GM19025 (cell line): ENCODE results near the gene PTAFR.

Experiments
- ATAC-seq: cut with Tn5 transposase; IDR thresholded peaks from one replicate; pipeline ENCODE4 v1.9.1; 2021; ENCODE audit warnings: mild to moderate bottlenecking, low read depth, moderate library complexity; ENCODE audit not compliant: unreplicated experiment

Gene PTAFR

DNA sequence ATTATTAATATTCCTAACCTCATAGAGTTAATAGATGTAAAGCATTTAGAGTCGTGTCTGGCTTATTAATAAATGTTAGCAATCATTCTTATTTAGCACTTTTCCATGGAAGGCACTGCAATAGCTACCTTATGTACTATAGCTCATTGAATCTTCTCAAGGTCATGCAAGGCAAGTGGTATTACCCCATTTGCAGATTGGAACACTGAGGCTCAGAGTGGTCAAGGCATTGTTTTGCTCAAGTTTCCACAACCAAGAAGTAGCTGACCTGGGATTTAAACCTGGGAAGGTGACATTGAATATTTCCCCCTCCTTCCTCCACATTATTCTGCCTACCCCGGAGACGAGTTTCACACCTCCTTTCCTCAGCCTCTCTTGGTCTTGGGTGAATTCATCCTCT lies 50.3 kb downstream of the PTAFR start:
- no peak for ATAC-seq

DNA sequence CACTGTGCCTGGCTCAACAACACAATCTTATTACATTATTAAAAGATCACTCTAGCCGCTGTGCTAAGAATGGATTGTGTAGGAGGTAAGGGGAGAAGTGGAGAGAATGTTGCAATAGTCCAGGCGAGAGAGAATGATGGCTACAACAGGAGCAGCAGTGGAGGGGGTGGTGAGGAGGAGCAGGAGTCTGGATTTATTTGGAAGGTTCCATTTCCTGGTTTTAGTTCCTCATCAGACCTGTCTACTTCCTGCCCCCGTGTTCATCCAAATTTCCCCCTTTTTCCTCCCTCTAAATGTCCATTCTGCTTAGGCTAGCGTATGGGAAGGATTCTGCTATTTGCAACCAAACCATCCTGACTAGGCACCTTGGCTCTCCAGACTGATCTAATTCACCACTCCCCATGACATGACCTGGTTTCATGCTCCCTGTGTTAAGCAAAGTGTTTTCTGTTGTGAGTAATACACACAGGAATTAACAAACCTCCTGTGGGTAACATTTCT lies 53.0 kb downstream of the PTAFR start:
- no peak for ATAC-seq

GRCh38 chr1:28122183-28122582 lies 54.3 kb downstream of the PTAFR start:
- ATAC-seq: no peak

DNA sequence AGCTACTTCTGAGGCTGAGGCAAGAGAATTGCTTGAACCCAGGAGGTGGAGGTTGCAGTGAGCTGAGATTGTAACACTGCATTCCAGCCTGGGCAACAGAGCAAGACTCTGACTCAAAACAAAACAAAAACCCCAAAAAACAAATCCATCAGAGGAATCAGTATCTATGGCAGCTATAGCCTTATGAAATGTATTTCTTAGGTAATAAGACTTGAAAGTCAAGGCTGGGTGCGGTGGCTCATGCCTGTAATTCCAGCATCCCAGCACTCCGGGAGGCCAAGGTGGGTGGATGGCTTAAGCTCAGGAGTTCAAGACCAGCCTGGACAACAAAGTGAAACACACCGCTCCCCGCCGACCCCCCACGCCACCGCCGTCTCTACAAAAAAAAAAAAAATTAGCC lies 56.9 kb downstream of the PTAFR start:
- no peak for ATAC-seq

GRCh38 chr1:28118640-28119307 lies 57.7 kb downstream of the PTAFR start:
- no peak for ATAC-seq

- ATAC-seq: no peak
These were observed 61.2 kb downstream of the PTAFR start for GRCh38 chr1:28115267-28115666.

DNA sequence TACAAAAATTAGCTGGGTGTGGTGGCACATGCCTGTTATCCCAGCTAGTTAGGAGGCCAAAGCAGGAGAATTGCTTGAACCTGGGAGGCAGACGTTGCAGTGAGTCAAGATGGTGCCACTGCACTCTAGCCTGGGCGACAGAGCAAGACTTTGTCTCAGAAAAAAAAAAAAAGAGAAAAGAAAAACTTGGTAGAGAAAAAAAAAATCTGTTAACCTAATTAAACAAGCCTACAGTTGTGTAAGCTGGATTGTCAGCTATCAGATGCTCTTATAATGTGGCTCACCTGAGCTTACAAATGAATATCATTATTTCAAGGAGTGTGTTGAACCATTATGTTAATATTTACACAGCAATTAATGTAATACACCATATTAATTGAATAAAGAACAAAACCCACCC lies 61.6 kb downstream of the PTAFR start:
- ATAC-seq: no peak

GRCh38 chr1:28113242-28113572 lies 63.3 kb downstream of the PTAFR start:
- no peak for ATAC-seq

DNA sequence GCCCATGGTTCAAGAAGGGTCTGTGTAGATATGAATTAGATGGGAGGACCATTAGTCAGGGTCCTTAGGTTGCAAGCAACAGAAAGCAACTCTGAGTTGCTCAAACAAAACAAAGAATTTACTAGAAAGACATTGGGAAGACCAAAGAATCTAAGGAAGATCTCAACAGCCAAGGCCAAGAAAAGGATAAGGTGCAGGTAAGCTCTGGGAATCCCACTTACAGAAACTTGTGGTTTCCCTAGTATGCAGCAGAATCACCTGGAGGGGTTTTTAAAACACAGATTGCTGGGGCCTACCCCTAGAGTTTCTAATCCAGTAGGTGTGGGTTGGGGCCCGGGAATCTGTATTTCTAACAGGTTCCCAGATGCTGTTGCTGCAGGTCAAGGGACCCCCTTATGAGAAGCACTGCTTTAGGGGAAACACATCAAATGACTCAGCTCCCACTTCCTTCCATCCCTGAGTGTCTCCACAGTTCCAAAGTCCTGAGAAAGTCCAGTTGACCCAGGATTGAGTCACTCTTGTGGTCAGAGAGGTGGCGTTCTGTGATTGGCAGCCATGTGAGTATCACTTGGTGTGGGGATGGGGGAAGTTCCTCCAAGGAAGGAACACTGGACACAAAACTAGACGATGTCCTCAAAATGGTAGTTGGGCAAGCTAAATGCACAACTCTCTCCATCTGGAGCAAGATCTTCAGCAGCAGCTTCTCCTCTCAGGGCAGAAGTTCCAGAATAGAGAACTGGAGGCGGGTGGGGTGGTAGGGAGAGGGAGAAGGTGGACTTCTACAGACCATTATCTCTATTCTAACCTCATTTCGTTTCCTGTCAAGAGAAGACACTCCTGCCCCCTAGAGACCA lies 63.9 kb downstream of the PTAFR start:
- ATAC-seq: no peak

GRCh38 chr1:28111157-28111556 lies 65.3 kb downstream of the PTAFR start:
- no peak for ATAC-seq

DNA sequence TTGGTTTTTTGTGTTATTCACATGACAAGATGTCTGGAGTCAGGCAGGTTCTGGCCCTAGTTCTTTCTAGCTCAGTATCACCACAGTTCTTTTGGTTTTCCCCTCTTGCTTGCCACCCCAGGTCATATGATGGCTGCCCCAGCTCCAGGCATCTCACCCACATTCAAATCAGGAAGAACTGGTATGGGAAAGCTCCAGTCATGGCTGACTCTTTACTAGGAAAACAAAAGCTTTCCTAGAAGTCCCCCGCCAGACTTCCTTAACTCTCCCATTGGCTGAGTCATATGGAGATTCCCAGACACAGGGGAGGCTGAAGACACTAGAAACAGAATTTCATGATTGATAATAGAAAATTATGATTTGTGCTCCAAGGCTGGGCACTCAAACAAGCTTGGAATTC lies 65.9 kb downstream of the PTAFR start:
- no peak for ATAC-seq

DNA sequence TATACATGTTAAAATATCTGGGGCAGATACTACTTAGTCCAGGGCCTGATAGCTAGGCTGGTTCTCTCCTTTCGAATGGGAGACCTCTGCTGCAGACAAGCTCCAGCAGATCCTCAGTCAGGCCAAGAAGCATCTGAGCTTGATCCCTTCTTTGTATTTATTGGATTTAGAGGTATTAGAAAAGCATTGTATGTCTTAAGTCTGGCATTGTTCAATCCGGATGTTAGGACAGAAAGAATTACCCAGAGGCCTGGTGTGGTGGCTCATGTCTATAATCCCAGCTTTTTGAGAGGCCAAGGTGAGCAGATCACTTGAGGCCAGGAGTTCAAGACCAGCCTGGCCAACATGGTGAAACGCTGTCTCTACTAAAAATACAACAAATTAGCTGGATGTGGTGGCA lies 66.9 kb downstream of the PTAFR start:
- no peak for ATAC-seq

DNA sequence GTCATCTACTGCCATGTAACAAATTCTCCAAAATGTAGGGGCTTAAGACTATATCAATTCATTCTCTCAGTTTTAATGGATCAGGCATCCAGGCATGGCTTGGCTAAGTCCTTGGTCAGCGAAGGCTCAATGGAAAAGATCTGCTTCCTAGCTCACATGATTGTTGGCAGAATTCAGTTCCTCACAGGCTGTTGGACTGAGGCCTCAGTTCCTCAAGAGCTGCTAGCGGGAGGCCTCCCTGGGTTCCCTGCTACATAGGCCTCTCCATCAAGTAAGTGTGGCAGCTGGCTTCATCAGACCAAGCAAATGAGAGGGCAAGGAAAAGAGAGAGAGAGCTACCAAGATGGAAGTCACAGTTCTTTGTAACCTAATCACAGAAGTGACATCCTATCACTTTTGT lies 68.5 kb downstream of the PTAFR start:
- ATAC-seq: no peak

- ATAC-seq: no peak
These were observed 71.5 kb downstream of the PTAFR start for GRCh38 chr1:28104866-28105467.

DNA sequence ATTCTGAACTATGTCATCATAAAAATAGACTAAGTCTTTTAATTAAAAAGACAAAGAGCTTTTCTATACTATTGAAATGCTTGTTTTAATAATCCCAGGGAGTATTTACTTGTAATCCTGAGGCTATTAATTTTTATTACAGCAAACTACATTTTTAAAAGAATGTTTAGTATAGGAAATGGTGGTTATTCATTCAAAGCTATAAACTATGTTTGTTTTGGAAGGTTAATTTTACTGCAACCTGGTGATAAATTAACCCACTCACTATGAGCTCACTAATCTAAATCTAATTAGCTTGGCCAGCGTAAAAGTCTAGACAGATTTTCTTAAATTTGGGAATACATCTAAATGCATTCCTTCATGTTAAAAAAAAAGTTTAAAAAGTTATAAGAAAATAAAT lies 74.3 kb downstream of the PTAFR start:
- no peak for ATAC-seq

GRCh38 chr1:28099050-28099769 lies 77.3 kb downstream of the PTAFR start:
- no peak for ATAC-seq
